ENCODE results near the gene COLGALT1. TPM values are rescaled to one million over a fixed set of nuclear protein-coding genes. Genes with fewer than 3 reads are reported as not detected.
A peak's percentile ranks its signal among the peaks of the same experiment; 100 is the strongest.

The COLGALT1 gene
- polyA plus RNA-seq, 3 donors, result 66.8 to 176 (median 68.8) TPM

DNA sequence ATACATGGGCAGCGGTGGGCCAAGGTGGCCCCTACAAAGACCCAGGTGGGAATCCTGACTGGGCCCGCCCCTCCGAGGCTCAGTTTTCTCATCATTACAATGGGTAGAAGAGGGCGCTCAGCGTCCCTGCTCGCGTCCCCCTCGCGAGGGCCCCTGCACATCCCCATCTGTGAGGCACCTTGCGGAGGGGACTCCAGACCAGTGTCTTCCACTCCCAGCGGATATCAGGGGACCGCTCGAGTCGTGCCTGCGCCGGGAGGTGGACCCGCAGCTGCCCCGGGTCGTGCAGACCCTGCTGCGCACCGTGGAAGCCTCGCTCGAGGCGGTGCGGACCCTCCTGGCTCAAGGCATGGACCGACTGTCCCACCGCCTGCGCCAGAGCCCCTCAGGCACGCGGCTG lies 15.3 kb upstream of the COLGALT1 start:
- intact Hi-C loops (cut with micrococcal nuclease), result no loop called here
- WGBS (ENCODE audit: insufficient coverage), result 92% methylated on average over 22 of the region's 30 CpGs

DNA sequence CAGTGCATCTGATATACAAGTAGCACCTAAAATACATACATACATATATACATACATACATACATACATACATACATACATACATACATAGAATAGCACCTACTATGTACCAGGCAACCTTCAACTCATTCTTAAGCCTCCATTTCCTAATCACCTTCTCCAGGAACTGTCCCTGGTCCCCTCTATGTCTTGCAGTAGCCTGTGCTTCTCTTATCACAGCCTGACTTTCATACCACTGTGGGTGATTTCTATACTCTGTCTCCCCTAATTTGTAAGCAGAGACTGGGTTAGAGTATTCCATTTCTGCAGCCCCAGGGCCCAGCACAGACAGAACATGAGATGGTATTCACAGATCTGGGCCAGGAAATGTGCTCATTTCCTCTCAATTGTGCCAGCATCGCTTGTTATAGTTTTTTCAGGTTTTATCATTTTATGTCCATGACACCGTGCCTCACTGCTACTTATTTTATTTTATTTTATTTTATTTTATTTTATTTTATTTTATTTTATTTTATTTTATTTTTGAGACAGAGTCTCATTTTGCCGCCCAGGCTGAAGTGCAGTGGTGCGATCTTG lies 14.2 kb upstream of the COLGALT1 start:
- Mint-ChIP-seq H3K9me3 (peaks cover 0 to 2% (median 0%) of the 10 kb centered on the region in 7 donors), H3K27me3 (ENCODE audit: low read depth in 3 of 3) (peaks cover 3 to 8% (median 7%) of the 10 kb centered on the region in 3 donors), H3K27ac (peak overlapping the region in 1 of 7 donors; percentile 61), H3K36me3 (no peaks in the 10 kb centered on the region), H3K4me1 (peaks cover 36% of the 10 kb centered on the region), H3K4me3 (no peak overlapping the region)
- peaks cover 20 to 29% of the 10 kb centered on the region in 2 donors for H3K4me1 ChIP-seq (ENCODE audit: control insufficient read depth in 1 of 2, insufficient read depth in 2 of 2, low read length in 2 of 2)
- no peak overlapping the region for H3K4me2 ChIP-seq (replicated peaks; ENCODE audit: extremely low read depth, low read length, poor library complexity, severe bottlenecking)
- no peaks in the 10 kb centered on the region for H3K9me3 ChIP-seq (replicated peaks in 1 of 2; ENCODE audit: control insufficient read depth in 1 of 2, insufficient read depth in 1 of 2, low read length in 2 of 2)
- no peak overlapping the region for H3K27ac ChIP-seq (ENCODE audit: low read depth in 1 of 2, low read length in 2 of 2)
- no peaks in the 10 kb centered on the region for H4K20me1 ChIP-seq (ENCODE audit: insufficient read depth, low read length)
- no peak for DNase-seq
- H3K79me2 ChIP-seq (ENCODE audit: insufficient read depth, low read length), result no peaks in the 10 kb centered on the region
- H3K36me3 ChIP-seq (replicated peaks in 1 of 2; ENCODE audit: control insufficient read depth in 1 of 2, insufficient read depth in 2 of 2, low read length in 2 of 2), result no peaks in the 10 kb centered on the region
- H3K27me3 ChIP-seq (ENCODE audit: control insufficient read depth in 2 of 2, insufficient read depth in 2 of 2, low read length in 2 of 2), result no peaks in the 10 kb centered on the region
- no peak overlapping the region for H3K9ac ChIP-seq (ENCODE audit: insufficient read depth, low read length, poor library complexity, severe bottlenecking)
- TF ChIP-seq, protein P1, sequence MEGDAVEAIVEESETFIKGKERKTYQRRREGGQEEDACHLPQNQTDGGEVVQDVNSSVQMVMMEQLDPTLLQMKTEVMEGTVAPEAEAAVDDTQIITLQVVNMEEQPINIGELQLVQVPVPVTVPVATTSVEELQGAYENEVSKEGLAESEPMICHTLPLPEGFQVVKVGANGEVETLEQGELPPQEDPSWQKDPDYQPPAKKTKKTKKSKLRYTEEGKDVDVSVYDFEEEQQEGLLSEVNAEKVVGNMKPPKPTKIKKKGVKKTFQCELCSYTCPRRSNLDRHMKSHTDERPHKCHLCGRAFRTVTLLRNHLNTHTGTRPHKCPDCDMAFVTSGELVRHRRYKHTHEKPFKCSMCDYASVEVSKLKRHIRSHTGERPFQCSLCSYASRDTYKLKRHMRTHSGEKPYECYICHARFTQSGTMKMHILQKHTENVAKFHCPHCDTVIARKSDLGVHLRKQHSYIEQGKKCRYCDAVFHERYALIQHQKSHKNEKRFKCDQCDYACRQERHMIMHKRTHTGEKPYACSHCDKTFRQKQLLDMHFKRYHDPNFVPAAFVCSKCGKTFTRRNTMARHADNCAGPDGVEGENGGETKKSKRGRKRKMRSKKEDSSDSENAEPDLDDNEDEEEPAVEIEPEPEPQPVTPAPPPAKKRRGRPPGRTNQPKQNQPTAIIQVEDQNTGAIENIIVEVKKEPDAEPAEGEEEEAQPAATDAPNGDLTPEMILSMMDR (IDR thresholded peaks at IDR 0.05), result no peak
- intact Hi-C loops (cut with micrococcal nuclease), result no loop called here
- H2AFZ ChIP-seq (ENCODE audit: insufficient read depth, low read depth, low read length, poor library complexity, severe bottlenecking), result no peak overlapping the region
- no peak overlapping the region for H3K4me3 ChIP-seq (replicated peaks in 1 of 3; ENCODE audit: low read depth in 2 of 3, low read length in 3 of 3)
- WGBS (ENCODE audit: insufficient coverage), result no CpG with 5 or more reads among the region's 4 CpGs

More for the DNA sequence above, 15.3 kb upstream of the COLGALT1 start:
- no peaks in the 10 kb centered on the region for H3K36me3 Mint-ChIP-seq
- H3K79me2 ChIP-seq (ENCODE audit: insufficient read depth, low read length), result no peaks in the 10 kb centered on the region
- no peak overlapping the region for H2AFZ ChIP-seq (ENCODE audit: insufficient read depth, low read depth, low read length, poor library complexity, severe bottlenecking)
- H3K4me1 Mint-ChIP-seq, result peaks cover 36% of the 10 kb centered on the region
- no peak overlapping the region for H3K9ac ChIP-seq (ENCODE audit: insufficient read depth, low read length, poor library complexity, severe bottlenecking)
- DNase-seq, result no peak
- H3K36me3 ChIP-seq (replicated peaks in 1 of 2; ENCODE audit: control insufficient read depth in 1 of 2, insufficient read depth in 2 of 2, low read length in 2 of 2), result no peaks in the 10 kb centered on the region
- H4K20me1 ChIP-seq (ENCODE audit: insufficient read depth, low read length), result no peaks in the 10 kb centered on the region
- H3K4me2 ChIP-seq (replicated peaks; ENCODE audit: extremely low read depth, low read length, poor library complexity, severe bottlenecking), result peak overlapping the region; percentile 85
- no peak overlapping the region for H3K27ac ChIP-seq (ENCODE audit: low read depth in 1 of 2, low read length in 2 of 2)
- peaks cover 20 to 29% of the 10 kb centered on the region in 2 donors for H3K4me1 ChIP-seq (ENCODE audit: control insufficient read depth in 1 of 2, insufficient read depth in 2 of 2, low read length in 2 of 2)
- TF ChIP-seq, protein P1 (IDR thresholded peaks at IDR 0.05), result no peak
- no peaks in the 10 kb centered on the region for H3K9me3 ChIP-seq (replicated peaks in 1 of 2; ENCODE audit: control insufficient read depth in 1 of 2, insufficient read depth in 1 of 2, low read length in 2 of 2)
- H3K4me3 Mint-ChIP-seq, result no peak overlapping the region
- no peak overlapping the region for H3K27ac Mint-ChIP-seq
- H3K27me3 Mint-ChIP-seq (ENCODE audit: low read depth in 3 of 3), result peaks cover 3 to 8% (median 7%) of the 10 kb centered on the region in 3 donors
- no peaks in the 10 kb centered on the region for H3K27me3 ChIP-seq (ENCODE audit: control insufficient read depth in 2 of 2, insufficient read depth in 2 of 2, low read length in 2 of 2)
- no peak overlapping the region for H3K4me3 ChIP-seq (replicated peaks in 1 of 3; ENCODE audit: low read depth in 2 of 3, low read length in 3 of 3)
- peaks cover 0 to 2% (median 0%) of the 10 kb centered on the region in 7 donors for H3K9me3 Mint-ChIP-seq

Measured in CD14-positive monocyte (primary cell).